ENCODE measurements around the gene SSBP3. TPM values are rescaled to one million over a fixed set of nuclear protein-coding genes. Genes with fewer than 3 reads are reported as not detected.

Gene SSBP3
- total RNA-seq, 4 donors from 2014 or later, result 19.3 to 40.5 (median 31.3) TPM

DNA sequence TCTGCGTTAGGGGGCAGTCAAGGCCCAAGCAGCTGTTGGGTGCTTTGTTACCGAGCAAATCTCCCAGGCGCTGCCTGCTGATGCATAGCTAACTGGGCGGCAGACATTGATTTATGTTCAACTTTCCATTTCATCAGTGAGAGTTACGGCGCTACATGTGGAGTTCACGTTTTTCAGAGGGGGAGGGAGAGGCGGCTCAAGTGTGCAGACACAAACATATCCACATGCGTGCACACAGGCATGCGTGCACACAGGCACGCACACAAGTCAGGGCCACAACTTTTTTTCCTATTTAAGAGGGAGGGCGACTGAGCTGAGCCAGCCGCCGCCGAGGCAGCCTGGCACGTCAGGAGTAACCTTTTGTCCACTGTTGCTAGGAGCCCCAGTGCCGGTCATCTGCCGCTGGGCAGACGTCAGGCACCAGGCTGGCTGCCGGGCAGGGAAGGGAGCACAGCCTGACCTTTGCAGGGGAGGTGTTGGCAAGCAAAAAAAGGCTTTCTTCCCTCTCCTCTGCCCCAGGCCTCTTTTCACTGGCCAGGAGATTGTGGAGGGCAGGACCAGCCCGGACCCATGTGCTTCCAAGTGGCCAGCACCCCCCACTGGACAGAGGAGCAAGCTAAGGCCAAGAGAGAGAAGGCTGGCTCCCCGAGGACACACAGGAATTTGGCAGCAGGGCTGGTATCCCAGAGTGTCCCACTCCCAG, 133.0 kb downstream of the SSBP3 start:
- no peak overlapping the region for H3K4me3 ChIP-seq (ENCODE audit: low read depth, poor library complexity, severe bottlenecking)
- 40 to 50% methylated on average over 22 of the region's 22 CpGs for WGBS, 2 donors
- DNase-seq (ENCODE audit: low spot score in 2 of 2), result peak; percentile 68 to 92
- TF ChIP-seq, protein P1, sequence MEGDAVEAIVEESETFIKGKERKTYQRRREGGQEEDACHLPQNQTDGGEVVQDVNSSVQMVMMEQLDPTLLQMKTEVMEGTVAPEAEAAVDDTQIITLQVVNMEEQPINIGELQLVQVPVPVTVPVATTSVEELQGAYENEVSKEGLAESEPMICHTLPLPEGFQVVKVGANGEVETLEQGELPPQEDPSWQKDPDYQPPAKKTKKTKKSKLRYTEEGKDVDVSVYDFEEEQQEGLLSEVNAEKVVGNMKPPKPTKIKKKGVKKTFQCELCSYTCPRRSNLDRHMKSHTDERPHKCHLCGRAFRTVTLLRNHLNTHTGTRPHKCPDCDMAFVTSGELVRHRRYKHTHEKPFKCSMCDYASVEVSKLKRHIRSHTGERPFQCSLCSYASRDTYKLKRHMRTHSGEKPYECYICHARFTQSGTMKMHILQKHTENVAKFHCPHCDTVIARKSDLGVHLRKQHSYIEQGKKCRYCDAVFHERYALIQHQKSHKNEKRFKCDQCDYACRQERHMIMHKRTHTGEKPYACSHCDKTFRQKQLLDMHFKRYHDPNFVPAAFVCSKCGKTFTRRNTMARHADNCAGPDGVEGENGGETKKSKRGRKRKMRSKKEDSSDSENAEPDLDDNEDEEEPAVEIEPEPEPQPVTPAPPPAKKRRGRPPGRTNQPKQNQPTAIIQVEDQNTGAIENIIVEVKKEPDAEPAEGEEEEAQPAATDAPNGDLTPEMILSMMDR (IDR thresholded peaks at IDR 0.05), result no peak
- no peak for TF ChIP-seq POLR2A (IDR thresholded peaks at IDR 0.05)
- intact Hi-C loops (cut with DNase I; ENCODE audit: low total_unique reads), result no loop called here

DNA sequence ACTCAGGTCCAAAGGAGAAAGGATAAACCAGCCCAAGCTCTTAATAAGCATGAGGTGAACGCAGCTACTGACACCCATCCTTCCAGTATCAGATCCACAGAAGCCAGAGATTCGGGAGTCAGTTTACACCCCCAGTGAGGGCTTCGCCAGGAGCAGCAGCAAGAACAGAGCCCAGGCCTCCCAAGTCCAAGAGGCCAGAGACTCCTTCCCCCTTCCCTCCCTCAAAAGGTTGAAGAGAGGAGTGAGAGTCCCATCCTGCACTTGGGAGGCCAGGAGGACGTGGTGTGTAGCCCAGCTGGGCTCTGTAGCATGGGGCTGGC, 133.5 kb downstream of the SSBP3 start:
- H3K4me3 ChIP-seq (ENCODE audit: low read depth, poor library complexity, severe bottlenecking), result no peak overlapping the region
- DNase-seq (ENCODE audit: low spot score in 2 of 2), result no peak
- intact Hi-C loops (cut with DNase I; ENCODE audit: low total_unique reads), result no loop called here
- 76 to 78% methylated on average over 4 of the region's 4 CpGs for WGBS, 2 donors
- TF ChIP-seq, protein P1 (IDR thresholded peaks at IDR 0.05), result no peak
- no peak for TF ChIP-seq POLR2A (IDR thresholded peaks at IDR 0.05)

DNA sequence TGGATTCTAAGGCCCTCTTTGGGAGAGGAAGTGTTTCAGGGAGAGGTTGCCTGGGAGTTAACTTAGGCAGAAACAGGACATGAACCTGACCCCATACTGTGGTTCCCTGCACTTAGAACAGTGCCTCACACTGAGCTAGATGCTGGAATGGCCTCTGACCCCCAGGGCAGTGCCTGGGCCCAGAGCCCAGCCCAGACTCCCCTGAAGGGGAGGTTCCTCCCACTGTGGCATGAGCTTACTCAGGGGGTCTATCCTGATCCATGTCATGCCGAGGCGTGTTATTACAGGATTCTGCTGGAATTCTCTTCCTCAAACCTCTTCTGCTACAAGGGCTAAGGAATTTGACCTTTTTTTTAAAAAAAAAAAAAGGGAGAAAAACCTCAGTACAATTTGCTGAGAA, 134.1 kb downstream of the SSBP3 start:
- no peak for TF ChIP-seq POLR2A (IDR thresholded peaks at IDR 0.05)
- no peak for DNase-seq (ENCODE audit: low spot score in 2 of 2)
- 78 to 96% methylated on average over 2 of the region's 2 CpGs for WGBS, 2 donors
- H3K4me3 ChIP-seq (ENCODE audit: low read depth, poor library complexity, severe bottlenecking), result no peak overlapping the region
- intact Hi-C loops (cut with DNase I; ENCODE audit: low total_unique reads), result no loop called here

DNA sequence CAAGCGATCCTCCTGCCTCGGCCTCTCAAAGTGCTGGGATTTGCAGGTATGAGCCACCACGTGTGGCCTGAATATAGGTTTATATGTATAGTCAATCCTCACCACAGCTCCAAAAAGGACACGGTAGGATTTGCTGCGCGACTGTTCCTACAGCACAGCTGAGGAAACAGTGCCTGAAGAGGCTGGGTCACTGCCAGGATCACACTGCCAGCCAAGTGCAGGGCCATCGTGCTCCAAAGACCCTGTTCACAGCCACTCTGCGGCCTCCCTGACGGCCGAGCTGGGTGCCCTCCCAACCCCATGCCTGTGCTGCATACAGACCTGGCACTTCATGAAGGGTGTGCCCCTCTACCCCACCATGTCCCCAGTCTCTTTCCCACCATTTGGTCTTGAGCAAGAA, 134.9 kb downstream of the SSBP3 start:
- intact Hi-C loops (cut with DNase I; ENCODE audit: low total_unique reads), result no loop called here
- TF ChIP-seq POLR2A (IDR thresholded peaks at IDR 0.05), result no peak
- TF ChIP-seq, protein P1 (IDR thresholded peaks at IDR 0.05), result no peak
- DNase-seq (ENCODE audit: low spot score in 2 of 2), result no peak
- WGBS, 2 donors, result 79 to 85% methylated on average over 9 of the region's 10 CpGs
- H3K4me3 ChIP-seq (ENCODE audit: low read depth, poor library complexity, severe bottlenecking), result no peak overlapping the region

DNA sequence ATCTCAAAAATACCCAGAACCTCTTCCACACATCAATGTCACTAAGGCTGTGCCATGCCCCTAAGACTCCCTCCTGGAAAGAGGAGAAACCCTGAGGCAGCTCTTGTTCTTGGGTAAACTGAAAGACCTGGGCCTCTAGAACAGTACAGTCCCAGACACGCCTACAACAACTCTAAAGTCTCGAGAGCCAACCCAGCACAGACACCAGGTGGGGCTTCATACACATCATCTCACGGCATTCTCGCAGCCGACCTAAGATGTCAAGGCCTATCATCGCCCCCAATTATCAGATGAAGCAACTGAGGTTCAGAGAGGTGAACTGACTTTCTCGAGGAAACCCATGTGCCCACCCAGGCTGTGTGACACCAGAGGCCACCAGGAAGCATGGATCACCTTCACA, 135.7 kb downstream of the SSBP3 start:
- intact Hi-C loops (cut with DNase I; ENCODE audit: low total_unique reads), result no loop called here
- 90 to 92% methylated on average over 7 of the region's 7 CpGs for WGBS, 2 donors
- H3K4me3 ChIP-seq (ENCODE audit: low read depth, poor library complexity, severe bottlenecking), result no peak overlapping the region
- no peak for DNase-seq (ENCODE audit: low spot score in 2 of 2)
- no peak for TF ChIP-seq POLR2A (IDR thresholded peaks at IDR 0.05)
- TF ChIP-seq, protein P1 (IDR thresholded peaks at IDR 0.05), result no peak

DNA sequence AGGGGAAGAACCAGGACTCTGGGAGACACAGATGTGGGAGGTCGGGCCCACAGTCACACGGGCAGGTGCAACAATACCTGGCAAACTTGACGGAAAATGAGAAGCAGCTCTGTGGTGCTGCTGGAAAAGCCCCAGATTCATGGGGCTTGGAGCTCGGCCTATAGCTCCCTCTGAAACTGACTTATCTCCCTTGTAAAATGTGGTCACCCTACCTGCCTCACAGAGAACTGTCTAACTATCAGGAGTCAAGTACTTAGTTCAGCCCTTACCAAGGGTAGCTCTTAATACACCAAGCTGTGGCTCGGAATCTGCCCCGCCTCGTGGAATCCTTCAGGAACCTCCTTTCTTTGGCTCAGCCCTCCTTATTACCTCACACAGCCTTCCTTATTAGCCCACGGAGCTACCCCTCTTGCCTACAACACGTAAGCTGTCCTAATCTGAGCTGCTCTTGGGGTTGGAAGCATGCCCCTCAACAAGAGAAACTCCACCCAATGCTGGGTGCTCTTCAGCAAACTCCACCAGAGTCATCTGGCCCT, 137.4 kb downstream of the SSBP3 start:
- no peak overlapping the region for H3K4me3 ChIP-seq (ENCODE audit: low read depth, poor library complexity, severe bottlenecking)
- WGBS, 2 donors, result 45 to 47% methylated on average over 9 of the region's 9 CpGs
- intact Hi-C loops (cut with DNase I; ENCODE audit: low total_unique reads), result no loop called here
- TF ChIP-seq, protein P1 (IDR thresholded peaks at IDR 0.05), result no peak
- TF ChIP-seq POLR2A (IDR thresholded peaks at IDR 0.05), result no peak
- DNase-seq (ENCODE audit: low spot score in 2 of 2), result no peak
